Midbrain (tissue), 1 donor: ENCODE data around the gene MAL.
A peak's percentile ranks its signal among the peaks of the same experiment; 100 is the strongest.

Experiments
- DNase-seq: peaks from one replicate; lab custom pipeline; 2025; lab: John Stamatoyannopoulos, UW

Gene MAL

GRCh38 chr2:95025406-95026319 is at the start of gene MAL:
TSS of gene MAL (plus strand) at chr2:95025708. CDS start at chr2:95025793, 85 bp downstream.
- peak; percentile 71 for DNase-seq

DNA sequence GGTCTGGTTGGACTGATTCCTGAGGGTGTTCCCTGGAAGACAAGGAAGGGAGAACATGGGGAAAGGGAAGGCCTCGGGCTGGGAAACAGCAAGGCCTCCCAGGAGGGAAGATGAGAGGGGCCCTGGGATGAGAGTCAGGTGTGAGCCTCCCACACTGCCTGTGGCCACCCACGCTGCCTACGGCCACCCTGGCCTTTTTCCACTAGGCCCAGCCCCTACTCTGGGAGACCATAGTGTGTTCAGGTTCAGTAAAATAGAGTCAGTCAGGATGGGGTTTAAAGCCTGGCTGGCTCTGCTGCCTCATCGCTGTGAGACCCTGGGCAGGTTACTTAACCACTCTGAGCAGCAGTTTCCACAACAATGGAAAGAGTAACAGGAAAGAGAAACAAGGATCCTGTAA is 47.7 kb upstream of the MAL start:
- DNase-seq = no peak

DNA sequence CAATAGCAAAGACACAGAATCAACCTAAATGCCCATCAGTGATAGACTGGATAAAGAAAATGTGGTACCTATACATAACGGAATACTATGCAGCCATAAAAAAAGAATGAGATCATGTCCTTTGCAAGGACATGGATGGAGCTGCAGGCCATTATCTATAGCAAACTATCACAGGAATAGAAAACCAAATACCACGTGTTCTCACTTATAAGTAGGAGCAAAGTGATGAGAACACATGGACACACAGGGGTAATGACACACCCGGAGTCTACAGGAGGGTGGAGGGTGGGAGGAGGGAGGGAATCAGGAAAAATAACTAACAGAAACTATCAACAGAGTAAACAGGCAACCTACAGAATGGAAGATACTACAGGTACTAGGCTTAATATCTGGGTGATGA is 46.6 kb upstream of the MAL start:
- no peak for DNase-seq

DNA sequence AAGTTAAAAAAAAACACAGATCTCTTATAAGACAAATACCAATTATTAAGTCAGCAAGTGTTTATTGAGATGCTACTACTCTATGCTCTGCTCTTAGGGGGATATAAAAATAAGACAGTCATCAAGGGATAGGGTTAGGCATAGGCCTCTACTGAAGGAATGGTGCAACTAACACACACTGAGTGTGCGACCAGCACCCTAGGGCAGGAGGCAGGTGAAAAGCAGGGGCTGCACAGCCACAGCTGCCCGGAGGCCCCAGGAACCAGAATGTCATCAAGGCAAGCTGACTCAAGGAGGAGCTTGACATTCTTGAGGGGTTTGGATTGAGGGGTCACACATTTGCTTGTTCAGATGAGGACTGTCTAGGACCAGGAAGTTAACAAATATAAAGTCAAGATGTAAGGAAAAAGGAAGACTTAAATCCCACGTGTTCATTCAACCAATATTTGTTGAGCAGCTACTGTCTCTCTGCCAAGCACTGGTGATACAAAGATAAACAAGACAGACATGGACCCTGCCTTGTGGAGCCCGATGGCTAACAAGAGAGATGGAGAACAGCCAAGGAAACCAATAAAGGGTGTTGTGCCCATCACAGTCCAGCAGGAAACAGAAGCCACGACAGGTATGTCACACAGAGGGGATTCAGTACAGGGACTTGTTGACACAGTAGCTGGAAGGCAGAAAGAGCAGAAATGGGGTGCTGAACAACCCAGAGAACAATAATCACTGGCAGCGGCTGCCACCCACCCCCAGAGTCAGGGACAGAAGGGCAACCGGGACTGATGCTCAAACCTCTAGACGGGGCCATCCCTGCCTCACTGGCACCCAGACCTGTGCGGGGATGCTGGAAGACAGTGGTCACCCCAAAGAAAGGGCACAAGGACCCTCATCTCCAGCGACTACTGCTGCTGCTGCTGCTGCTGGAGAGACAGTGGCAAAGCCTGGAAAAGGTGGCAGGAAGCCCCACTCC is 45.8 kb upstream of the MAL start:
- no peak for DNase-seq

GRCh38 chr2:94980406-94980805 is 45.1 kb upstream of the MAL start:
- DNase-seq = no peak

DNA sequence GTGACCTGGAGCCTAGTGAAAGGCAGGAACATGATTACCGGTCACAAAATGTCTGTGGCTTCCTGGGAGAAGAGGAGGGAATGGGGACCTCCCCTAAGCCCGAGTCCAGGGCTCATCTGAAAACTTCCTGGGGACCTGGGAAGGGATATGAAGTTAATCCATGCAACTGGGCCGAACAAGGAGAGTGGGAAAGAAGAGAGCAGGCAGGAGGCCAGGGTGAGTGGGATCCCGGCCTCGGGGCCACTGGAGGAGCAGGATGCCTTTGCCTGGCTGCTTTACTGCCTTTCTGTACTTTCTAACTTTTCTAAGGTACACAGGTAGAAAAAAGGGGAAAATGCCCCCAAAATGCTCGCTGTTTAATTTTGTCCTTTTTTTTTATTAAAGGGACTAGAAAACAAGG is 43.4 kb upstream of the MAL start:
- no peak for DNase-seq

- no peak for DNase-seq
Observed at GRCh38 chr2:94982675-94983074, 42.8 kb upstream of the MAL start.

- no peak for DNase-seq
Observed at GRCh38 chr2:94984964-94985575, 40.4 kb upstream of the MAL start.

- DNase-seq = no peak
Observed at GRCh38 chr2:94985636-94986035, 39.9 kb upstream of the MAL start.

- DNase-seq = peak; percentile 60
Observed at GRCh38 chr2:94986392-94986963, 39.0 kb upstream of the MAL start.

DNA sequence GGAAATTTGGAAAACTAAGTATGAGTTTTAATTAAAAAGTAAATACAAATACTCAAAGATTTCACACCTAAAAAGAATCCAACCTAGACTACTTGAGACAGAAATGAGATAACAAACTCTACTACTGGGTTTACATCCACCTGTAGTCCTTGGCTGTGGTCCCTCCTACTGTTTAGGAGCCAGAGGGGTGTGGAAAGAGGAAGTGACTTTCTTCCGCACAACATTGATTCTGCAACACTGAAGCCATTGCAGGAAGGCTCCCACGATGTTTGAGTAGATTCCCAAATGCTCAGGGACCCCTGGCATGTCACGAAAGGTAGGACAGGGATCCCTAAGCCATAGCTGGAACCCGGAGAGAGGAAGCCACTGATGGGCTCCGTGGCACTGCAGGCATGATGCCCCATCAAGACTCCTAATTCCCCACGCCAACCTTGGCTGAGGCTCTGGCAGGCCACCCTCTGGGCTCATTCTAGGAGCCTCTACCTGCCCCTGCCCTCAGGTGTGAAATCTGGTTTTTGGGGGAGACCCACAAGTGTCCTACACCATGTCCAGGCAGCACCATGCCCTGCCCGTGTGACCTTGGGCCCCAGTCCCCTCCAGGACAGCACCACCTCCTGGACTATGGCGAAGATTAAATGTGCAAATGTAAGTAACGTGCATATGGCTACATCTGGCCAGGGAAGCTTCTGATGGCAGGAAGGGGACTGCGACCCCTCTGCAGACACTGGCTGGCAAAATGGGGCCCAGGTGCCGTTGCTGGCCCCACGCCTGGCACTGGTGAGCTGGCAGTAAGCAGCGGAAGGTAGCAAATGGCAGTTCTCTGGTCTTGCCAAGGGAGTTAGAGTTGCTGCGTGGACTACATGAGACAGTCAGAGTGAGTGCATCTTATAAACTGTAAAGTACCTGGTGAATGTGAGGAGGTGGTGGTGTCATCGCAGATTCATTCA is 38.2 kb upstream of the MAL start:
- no peak for DNase-seq

GRCh38 chr2:94990956-94991355 is 34.6 kb upstream of the MAL start:
- DNase-seq = no peak

GRCh38 chr2:94992360-94992759 is 33.1 kb upstream of the MAL start:
- no peak for DNase-seq

- no peak for DNase-seq
Observed at GRCh38 chr2:94993176-94994062, 32.1 kb upstream of the MAL start.

DNA sequence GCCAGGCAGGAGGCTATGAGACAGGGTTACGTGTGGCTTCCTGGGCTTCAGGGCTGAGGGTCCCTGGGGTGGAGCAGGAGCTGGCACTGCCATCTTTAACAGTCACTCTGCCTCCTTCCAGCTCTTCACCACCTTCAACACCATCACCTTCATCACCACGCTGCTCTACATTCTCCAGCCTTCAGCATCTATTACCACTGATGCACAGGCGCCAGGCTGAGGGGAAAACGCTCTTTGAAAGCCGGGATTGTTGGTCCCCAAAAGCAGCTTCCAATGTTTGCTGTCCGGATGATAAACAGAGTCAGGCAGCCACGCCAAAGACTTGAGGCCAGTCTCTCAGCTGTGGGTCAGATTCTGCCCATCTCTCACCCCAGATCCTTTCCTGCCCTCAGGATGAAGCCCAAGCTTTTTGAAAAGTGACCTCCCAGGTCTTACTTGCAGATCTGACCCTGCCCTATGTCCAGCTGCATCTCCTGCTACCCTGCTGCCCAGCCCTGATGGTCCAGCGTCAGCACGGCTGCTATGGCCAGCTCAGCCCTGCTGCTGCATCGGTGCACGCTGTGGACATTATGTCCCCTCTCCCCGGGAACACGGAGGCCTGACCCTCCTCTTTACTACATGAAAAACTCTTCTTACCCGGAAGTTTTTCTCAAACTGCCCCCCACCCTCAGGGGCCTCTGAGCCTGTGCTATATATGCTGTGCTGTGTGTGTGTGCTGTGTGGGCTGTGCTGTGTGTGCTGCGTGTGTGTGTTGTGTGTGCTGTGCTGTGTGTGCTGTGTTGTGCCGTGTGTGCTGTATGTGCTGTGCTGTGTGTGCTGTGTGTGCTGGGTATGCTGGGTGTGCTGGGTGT is 31.2 kb upstream of the MAL start:
- DNase-seq = no peak

DNA sequence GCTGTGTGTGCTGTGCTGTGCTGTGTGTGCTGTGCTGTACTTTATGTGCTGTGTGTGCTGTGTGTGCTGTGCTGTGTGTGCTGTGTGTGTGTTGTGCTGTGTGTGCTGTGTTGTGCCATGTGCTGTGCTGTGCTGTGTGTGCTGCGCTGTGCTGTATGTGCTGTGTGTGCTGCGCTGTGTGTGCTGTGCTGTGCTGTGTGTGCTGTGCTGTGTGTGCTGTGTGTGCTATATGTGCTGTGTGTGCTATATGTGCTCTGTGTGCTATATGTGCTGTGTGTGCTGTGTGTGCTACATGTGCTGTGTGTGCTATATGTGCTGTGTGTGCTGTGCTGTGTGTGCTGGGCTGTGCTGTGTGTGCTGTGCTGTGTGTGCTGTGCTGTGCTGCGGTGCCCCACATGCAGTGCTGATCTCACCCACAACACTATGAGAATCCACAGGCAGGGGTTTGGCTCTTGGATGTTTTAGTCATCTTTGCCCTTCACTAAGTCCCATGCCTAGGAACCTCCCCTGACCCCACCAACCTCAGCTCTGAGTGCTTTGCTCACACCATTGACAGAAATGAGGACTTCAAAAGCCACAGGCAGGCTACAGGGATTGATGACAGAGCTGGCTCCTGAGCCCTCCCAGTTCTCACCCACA is 30.5 kb upstream of the MAL start:
- no peak for DNase-seq

DNA sequence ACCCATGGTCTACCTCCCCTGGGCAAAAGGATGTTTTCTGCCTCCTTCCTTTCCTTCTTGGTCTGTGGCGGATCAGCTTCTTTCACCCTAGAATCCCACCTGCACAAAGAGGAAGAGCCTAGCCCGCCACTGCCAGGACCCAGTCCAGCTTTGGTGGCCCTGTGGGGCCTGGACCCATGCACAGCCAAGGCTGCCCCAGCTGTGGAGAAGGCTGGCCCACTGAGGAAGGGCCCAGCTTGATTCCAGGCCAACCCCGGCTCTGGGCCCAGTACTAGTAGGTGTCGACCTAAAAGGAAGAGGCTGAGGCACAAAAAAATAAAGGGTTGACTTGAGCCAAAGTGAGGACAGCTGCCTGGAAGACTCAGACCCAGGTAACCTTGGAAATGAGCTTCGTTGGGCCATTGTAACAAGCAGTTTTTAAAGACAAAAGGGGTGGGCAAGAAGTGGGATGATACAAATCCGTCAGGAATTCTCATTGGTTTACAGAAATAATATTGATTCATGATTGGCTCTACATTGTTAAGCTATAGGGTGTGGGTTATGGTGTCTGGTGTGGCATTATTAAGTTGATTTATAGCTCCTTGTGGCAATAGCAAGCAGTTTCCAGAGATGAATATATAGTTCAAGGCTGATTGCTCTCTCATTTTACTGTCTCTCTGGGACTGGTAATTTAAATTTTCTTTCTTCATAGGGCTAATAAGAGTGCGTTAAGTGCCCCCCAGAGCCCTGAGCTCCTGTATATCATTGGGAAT is 29.8 kb upstream of the MAL start:
- DNase-seq = no peak
